Stimulated activated CD4-positive, alpha-beta T cell treated with anti-CD3 and anti-CD28 coated beads, TNF-alpha, amount 100 ng/mL, for 4 hours (primary cell): ENCODE results near the gene MAB21L2.

Experiments used
- DNase-seq, 3 experiments: peaks; one replicate each; pipeline ENCODE4 v3.0.0-alpha.2; 2020; ENCODE audit warnings: low read depth in 3 of 3

MAB21L2 gene

DNA sequence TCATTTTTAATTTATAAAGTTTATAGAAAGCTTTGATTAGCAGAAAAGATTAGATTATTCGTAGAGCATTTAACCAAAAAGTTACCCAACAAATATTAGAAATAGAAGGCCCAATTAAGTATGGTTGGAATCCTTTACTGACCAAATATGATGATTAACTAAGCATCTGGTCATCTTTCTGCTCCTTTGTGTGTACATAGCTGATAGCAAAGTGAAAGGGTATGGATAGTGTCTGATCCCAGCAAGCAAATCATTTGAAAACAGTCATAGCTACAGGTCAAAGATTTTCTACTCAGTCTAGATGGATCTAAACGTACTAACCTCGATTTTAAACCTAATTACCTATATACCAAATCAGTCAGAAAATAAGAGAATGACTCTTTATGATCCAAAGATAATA is 7.3 kb upstream of the MAB21L2 start:
- DNase-seq = no peak

DNA sequence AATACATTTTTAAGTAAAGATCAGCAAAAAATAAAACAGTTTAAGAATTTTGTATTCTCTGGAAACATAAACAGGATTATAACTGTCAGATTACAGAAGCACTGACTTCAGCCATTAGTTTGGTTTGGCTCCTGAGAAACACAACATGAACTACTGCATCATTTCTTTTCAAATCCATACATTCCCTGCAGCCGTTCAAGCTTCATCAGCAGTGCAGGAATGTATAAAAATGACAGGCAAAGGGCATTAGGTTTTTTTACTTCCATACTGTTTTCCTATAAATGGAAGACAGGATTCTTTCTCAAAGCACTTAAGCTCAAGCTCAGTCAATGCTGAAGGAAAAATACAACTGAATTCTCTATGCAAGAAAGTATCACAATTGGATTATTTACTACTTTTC is 4.2 kb upstream of the MAB21L2 start:
- DNase-seq = no peak

GRCh38 chr4:150578745-150579501 is 3.0 kb upstream of the MAB21L2 start:
- no peak for DNase-seq

GRCh38 chr4:150579551-150580234 is 2.3 kb upstream of the MAB21L2 start:
- DNase-seq = no peak

DNA sequence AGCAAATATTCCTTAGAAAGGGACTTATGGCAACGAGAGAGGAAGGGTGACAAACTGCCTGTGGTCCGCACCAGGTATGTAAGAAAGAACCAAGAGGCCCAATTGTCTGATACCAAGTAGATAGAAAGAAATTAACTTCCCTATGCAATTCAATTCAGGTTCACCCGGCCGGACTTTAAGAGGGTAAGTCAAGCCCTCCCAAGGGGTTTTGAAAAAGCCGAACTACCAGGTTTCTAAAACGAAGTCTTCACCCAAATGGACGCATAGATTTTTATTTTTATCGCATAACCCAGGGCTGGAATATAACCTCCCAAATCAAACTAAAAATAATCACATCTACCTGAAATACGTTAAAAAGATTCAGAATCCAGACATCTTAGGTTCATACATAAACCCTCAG is 1.6 kb upstream of the MAB21L2 start:
- DNase-seq = no peak

DNA sequence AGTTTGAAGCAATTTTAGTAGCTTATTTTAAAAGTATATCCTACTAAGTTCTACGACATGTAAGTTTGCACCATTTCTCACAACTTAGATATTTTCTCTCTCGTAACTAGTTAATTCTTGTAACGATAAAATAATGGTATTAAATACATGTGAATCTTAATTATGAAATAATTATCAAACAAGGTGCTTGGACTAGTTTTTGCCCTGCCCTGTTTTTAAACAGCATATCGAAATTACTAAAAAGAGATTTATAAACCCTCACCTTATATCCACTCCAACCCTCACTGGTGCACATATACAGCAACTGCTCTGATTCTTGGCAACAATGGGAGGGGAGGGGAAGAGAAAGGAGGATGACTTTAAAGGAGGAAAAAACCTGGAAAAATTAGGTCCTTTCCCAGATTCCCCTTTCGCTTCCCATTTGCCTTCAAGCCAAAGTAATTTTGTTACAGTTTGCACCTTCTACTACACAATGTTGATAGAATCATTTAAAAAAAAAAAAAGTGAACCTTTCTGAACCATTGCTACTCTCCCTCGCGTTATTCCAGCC is 820 bp upstream of the MAB21L2 start:
- DNase-seq = no peak

DNA sequence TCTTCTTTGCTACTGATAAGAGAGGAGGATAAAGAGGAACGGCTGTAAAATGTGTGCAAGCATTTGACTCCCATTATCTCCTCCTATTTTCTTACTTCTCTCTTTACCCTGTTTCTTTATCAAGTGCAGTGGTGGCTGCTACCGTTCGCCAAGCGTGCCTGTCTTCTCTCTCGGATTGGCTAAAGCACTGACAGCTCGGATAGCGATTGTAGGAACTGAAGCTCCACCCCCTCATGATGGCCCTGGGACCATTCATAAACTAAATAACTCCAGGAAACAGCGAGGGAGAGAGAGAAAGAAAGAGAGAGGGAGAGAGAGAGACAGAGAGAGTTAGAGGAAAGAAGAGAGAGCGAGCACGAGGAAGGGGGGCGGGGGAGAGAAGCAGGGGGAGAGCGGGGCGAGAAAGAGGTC is 305 bp upstream of the MAB21L2 start:
- DNase-seq = no peak

GRCh38 chr4:150582873-150583286 is 929 bp downstream of the MAB21L2 start:
- no peak for DNase-seq

DNA sequence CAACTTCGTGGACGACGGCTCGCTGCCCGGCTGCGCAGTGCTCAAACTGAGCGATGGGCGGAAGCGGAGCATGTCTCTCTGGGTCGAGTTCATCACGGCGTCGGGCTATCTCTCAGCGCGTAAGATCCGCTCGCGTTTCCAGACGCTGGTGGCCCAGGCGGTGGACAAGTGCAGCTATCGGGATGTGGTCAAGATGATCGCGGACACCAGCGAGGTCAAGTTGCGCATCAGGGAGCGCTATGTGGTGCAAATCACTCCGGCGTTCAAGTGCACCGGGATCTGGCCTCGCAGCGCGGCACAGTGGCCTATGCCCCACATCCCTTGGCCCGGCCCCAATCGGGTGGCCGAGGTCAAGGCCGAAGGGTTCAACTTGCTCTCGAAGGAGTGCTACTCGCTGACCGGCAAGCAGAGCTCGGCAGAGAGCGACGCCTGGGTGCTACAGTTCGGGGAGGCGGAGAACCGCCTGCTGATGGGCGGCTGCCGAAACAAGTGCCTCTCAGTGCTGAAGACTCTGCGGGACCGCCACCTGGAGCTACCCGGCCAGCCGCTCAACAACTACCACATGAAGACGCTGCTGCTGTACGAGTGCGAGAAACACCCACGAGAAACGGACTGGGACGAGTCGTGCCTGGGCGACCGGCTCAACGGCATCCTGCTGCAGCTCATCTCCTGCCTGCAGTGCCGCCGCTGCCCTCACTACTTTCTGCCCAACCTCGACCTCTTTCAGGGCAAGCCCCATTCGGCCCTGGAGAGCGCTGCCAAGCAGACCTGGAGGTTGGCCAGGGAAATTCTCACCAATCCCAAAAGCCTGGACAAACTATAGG is 1.5 kb downstream of the MAB21L2 start:
- no peak for DNase-seq

DNA sequence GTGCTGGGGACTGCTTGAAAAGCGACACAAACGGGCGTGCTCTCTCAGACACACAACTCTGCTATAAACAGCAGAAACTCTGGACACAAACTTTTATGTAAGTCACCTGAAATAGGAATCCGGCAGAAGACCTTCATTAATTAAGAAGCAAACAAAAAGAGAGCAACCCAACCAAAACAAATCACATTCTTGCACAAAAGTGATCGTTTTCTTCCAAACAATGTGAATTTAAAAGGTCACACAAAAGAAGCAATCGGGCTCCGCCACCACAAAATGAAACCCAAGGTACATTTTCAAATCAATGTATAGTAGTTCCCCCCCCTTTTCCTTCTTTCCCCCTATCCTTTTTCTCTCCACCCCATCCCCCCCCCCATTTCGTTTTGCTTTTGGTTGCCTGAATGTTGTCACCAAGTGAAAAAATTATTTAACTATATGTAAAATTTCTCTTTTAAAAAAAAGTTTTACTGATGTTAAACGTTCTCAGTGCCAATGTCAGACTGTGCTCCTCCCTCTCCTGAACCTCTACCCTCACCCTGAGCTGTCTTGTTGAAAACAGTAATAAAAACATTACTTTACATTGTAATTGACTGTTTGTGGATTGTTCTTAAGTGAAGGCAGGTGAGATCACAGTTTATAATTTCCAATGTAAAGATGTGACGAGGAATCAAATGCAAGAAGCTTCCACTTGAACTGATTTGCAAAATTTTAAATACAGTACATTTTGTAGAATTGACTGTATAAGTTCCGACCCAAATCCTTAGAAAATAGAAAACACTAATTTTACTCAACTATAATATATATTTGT is 2.4 kb downstream of the MAB21L2 start:
- DNase-seq = no peak

GRCh38 chr4:150585611-150586010 is 3.7 kb downstream of the MAB21L2 start:
- no peak for DNase-seq

DNA sequence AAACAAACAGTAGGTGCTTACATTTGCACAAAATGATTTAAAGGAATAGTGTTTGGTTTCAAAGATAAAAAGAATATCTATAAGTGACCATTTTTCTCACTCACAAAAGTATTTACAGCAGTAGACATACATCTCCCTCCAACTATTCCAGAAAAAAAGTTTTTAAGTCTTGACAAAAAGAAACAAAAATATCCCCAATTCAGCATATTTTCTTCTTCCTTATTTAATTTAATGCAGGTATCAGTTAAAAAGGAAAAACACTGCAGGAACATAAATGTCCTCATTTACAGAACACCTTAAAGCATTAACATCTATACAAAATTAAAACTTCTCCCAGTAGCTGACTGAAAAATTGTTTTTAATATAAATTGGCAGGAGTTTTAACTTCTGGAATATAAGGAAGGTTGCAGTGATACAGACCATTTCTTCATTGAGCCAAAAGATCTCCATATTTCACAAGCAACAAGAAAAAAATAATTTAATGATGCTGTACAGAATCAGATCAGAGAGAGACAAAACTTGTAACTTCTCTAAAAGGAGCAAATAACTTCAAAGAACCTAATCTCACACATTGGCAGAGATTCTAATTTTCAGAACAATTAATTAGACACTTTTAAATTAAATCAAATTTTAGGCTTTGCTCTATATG is 4.3 kb downstream of the MAB21L2 start:
- DNase-seq = no peak

DNA sequence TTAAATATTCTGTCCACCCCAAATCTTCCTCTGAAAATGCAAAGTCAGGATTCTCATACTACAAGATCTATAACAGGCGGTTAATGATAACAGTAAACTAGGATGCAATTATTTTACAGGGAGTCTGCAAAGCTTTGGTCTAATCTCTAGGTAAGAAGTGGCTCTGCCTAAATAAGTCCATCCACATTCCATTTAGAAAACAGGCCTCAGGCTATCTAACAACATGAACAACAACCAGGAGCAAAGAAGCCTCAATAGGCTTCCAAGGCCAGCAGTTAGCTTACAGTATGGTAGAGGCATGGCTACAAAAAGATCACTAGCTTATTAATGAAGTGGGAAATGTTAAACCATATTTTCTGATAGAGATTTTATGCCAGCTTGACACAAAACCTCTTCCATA is 6.4 kb downstream of the MAB21L2 start:
- no peak for DNase-seq

DNA sequence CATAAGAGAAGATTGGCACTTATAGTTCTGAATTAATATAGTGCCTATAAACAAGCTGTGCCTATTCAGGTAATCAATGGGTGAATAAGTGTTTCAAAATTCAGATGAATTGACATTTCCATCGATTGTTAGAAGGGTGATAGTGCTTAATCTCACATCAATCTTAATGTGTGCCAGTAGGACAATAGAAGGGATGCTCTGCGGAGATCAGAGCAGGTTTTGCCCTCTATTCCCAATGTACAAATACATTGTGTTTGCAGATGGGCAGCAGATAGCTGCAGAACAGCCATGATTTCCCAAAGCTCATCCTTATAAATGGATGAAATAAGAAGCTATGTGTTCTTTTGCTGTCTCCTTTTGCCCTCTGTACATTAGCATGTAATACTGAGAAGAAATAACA is 7.2 kb downstream of the MAB21L2 start:
- no peak for DNase-seq

GRCh38 chr4:150590631-150591030 is 8.7 kb downstream of the MAB21L2 start:
- no peak for DNase-seq

GRCh38 chr4:150591406-150591805 is 9.5 kb downstream of the MAB21L2 start:
- DNase-seq = no peak

DNA sequence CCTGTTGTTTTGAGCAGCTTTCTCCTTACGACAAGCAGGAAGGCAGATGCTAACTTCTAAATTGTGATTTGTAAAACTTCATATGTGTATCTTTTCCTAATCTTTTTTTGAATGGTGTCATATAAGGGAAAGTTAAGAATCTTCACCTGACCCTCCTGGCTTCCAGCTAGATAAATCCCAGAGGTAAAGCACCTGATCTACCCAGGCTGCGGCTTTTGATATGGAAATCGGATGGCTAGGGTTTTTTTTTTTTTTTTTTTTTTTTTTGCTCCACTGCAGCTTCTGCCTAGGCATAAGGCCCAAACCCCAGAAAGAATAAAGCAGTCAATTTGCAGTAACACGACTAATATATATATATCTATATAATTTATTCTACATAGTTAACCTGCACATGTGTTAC is 10.0 kb downstream of the MAB21L2 start:
- no peak for DNase-seq

- DNase-seq = no peak
Observed at GRCh38 chr4:150593996-150594395, 12.0 kb downstream of the MAB21L2 start.

GRCh38 chr4:150598909-150599308 is 17.0 kb downstream of the MAB21L2 start:
- no peak for DNase-seq

- DNase-seq = no peak
Observed at GRCh38 chr4:150599547-150599946, 17.6 kb downstream of the MAB21L2 start.
